H1 (cell line): ENCODE results near the gene CTSW. TPM values are rescaled to one million over a fixed set of nuclear protein-coding genes. Genes with fewer than 3 reads are reported as not detected.

Source experiments
- CTBP2 ChIP-seq: IDR thresholded peaks from 2 replicates; pipeline ENCODE4 v1.7.0; 2011; ENCODE audit warnings: borderline replicate concordance, mild to moderate bottlenecking, moderate library complexity, mixed read lengths, low read length; ENCODE audit not compliant: insufficient read depth, insufficient read length
- EGR1 ChIP-seq: IDR thresholded peaks from 2 replicates; pipeline ENCODE4 v1.6.1; 2011; ENCODE audit warnings: low read depth, low read length, borderline replicate concordance
- EP300 ChIP-seq, 2 experiments: IDR thresholded peaks; 1 replicate in 1 of 2; 2 replicates in 1 of 2; pipeline ENCODE4 v1.6.1; 2011 to 2012; ENCODE audit warnings: low read depth in 2 of 2, low read length in 2 of 2, mild to moderate bottlenecking in 2 of 2, borderline replicate concordance in 1 of 2, inconsistent platforms in 1 of 2, moderate library complexity in 1 of 2
- KDM4A ChIP-seq: IDR thresholded peaks from one replicate; pipeline ENCODE4 v1.7.1; 2012; ENCODE audit warnings: low read depth, mild to moderate bottlenecking, moderate library complexity, low read length, inconsistent platforms; ENCODE audit not compliant: severe bottlenecking
- PHF8 ChIP-seq: fragments of 200-600 bp; sonication (generic); conservative IDR thresholded peaks from 2 replicates; pipeline ENCODE4 v1.7.1; 2012; ENCODE audit warnings: low read depth, mild to moderate bottlenecking, inconsistent platforms, low read length, moderate library complexity
- POLR2AphosphoS5 ChIP-seq: IDR thresholded peaks from 2 replicates; pipeline ENCODE4 v1.6.1; 2011; ENCODE audit warnings: low read depth, low read length
- RNF2 ChIP-seq: fragments of 200-900, 300-1000 bp; sonication (generic); IDR thresholded peaks from 2 replicates; pipeline ENCODE4 v1.7.1; 2016; ENCODE audit warnings: borderline replicate concordance, low read depth, mild to moderate bottlenecking, antibody characterized with exemption, low read length; ENCODE audit not compliant: poor library complexity, severe bottlenecking; ENCODE audit errors: missing control alignments
- SIN3A ChIP-seq, 2 experiments: IDR thresholded peaks in 1 of 2; conservative IDR thresholded peaks in 1 of 2; 2 replicates each; pipeline ENCODE4 v1.6.1; 2011 to 2012; ENCODE audit warnings: low read length in 2 of 2, improper control_type of control experiment in 1 of 2, low read depth in 1 of 2, mild to moderate bottlenecking in 1 of 2
- TAF1 ChIP-seq: IDR thresholded peaks from 2 replicates; pipeline ENCODE4 v1.6.1; 2011; ENCODE audit warnings: mild to moderate bottlenecking, low read depth, low read length
- polyA plus RNA-seq, 7 experiments: library from polyadenylated mRNA; depleted of rRNA in 3 of 7; stranded (reverse) in 5 of 7; unstranded in 2 of 7; fragments of >200 nt in 5 of 7; fragments of 200-250 nt in 2 of 7; gene quantifications; 1 replicate in 5 of 7; 2 replicates in 1 of 7; 4 replicates in 1 of 7; pipeline versions ENCODE4 v1.2.1 to v1.2.3, GENCODE V29; 2011 to 2013; ENCODE audit warnings: missing spikeins in 2 of 7, mixed read lengths in 2 of 7
- total RNA-seq: library from RNA; stranded (reverse); fragmentation: NEBNext Ultra II Directional; extraction: Animal tissue kit (Norgen Biotek cat#: 25700); gene quantifications from 2 replicates; pipeline ENCODE4 v1.2.1, GENCODE V29; 2021

Gene CTSW
- total and polyA plus RNA-seq, 2 of the 8 experiments (the other 6 are each of a cell fraction or from before 2014, with no cell fraction given) = not detected

GRCh38 chr11:65857500-65857852 is 22.2 kb upstream of the CTSW start (continued):
- TF ChIP-seq KDM4A (peak; percentile 33), CTBP2 (no peak), POLR2AphosphoS5 (no peak), RNF2 (no peak), EGR1 (no peak), TAF1 (no peak), SIN3A (conservative IDR thresholded peaks at IDR 0.05 in 1 of 2, IDR thresholded peaks at IDR 0.05 in 1 of 2; ENCODE audit: low read depth in 1 of 2, low read length in 2 of 2) (0 out of 4 replicates have a peak, but pooled peaks of 1 of the 2 experiments have one; percentile 19), EP300 (IDR thresholded peaks at IDR 0.05; ENCODE audit: borderline replicate concordance in 1 of 2, low read depth in 2 of 2, low read length in 2 of 2) (peak in 1 of 2 experiments; percentile 89; a peak in 1 of 3 replicates), PHF8 (no peak)
